ENCODE measurements around the gene FOXK1. TPM values are rescaled to one million over a fixed set of nuclear protein-coding genes. Genes with fewer than 3 reads are reported as not detected.

Gene FOXK1
- total RNA-seq, 2 donors from 2014 or later: 29.6 to 30.8 TPM

GRCh38 chr7:4754433-4755010 is 72.4 kb downstream of the FOXK1 start:
- Histone ChIP-seq H3K9me3 (no peaks in the 10 kb centered on the region), H3K36me3 (peaks cover 16% of the 10 kb centered on the region), H3K27ac (no peak overlapping the region), H3K4me3 (no peak overlapping the region), H3K27me3 (no peaks in the 10 kb centered on the region), H3K9ac (ENCODE audit: low read depth in 2 of 2, low read length in 2 of 2) (no peak overlapping the region), H3K4me1 (no peaks in the 10 kb centered on the region)
- TF ChIP-seq, protein P1, sequence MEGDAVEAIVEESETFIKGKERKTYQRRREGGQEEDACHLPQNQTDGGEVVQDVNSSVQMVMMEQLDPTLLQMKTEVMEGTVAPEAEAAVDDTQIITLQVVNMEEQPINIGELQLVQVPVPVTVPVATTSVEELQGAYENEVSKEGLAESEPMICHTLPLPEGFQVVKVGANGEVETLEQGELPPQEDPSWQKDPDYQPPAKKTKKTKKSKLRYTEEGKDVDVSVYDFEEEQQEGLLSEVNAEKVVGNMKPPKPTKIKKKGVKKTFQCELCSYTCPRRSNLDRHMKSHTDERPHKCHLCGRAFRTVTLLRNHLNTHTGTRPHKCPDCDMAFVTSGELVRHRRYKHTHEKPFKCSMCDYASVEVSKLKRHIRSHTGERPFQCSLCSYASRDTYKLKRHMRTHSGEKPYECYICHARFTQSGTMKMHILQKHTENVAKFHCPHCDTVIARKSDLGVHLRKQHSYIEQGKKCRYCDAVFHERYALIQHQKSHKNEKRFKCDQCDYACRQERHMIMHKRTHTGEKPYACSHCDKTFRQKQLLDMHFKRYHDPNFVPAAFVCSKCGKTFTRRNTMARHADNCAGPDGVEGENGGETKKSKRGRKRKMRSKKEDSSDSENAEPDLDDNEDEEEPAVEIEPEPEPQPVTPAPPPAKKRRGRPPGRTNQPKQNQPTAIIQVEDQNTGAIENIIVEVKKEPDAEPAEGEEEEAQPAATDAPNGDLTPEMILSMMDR (IDR thresholded peaks at IDR 0.05): no peak
- intact Hi-C loops (cut with DNase I): loop anchor here (5.0 kb wide), 2 partner anchors 72 to 112 kb away; partner anchors contain the start of gene FOXK1
- no peak for DNase-seq

GRCh38 chr7:4755045-4755444 is 73.0 kb downstream of the FOXK1 start:
- no peak for DNase-seq
- Histone ChIP-seq H3K27me3 (no peaks in the 10 kb centered on the region), H3K27ac (no peak overlapping the region), H3K9me3 (no peaks in the 10 kb centered on the region), H3K9ac (ENCODE audit: low read depth in 2 of 2, low read length in 2 of 2) (no peak overlapping the region), H3K4me3 (no peak overlapping the region), H3K36me3 (peaks cover 16% of the 10 kb centered on the region), H3K4me1 (no peaks in the 10 kb centered on the region)
- TF ChIP-seq, protein P1 (IDR thresholded peaks at IDR 0.05): no peak
- intact Hi-C loops (cut with DNase I): no loop called here

DNA sequence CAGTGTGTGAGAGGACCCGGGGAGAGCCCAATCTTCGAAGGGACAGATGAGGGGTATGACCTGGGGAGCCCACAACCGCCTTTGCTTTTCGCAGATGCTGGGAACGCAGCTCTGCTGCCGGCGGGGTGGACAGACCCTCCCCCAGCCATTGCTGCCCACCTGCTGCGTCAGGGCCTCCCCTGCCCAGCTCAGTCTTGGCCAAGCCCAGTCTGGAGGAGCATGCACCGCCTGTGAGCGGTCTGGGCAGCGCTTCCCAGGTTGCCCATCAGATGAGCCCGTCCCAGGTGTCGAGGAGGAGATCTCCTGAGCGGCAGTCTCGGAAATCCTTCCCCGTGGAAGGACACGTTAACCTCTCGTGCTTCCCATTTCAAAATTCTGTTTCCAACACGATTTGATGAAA is 76.0 kb downstream of the FOXK1 start:
- no peak for DNase-seq
- H3K4me3 ChIP-seq: no peak overlapping the region
- H3K27me3 ChIP-seq: no peaks in the 10 kb centered on the region
- intact Hi-C loops (cut with DNase I): no loop called here
- H3K27ac ChIP-seq: no peak overlapping the region
- H3K9ac ChIP-seq (ENCODE audit: low read depth in 2 of 2, low read length in 2 of 2): no peak overlapping the region
- no peaks in the 10 kb centered on the region for H3K4me1 ChIP-seq
- peaks cover 21% of the 10 kb centered on the region for H3K36me3 ChIP-seq
- H3K9me3 ChIP-seq: no peaks in the 10 kb centered on the region
- TF ChIP-seq, protein P1 (IDR thresholded peaks at IDR 0.05): no peak

- H3K4me1 ChIP-seq: no peaks in the 10 kb centered on the region
- no peaks in the 10 kb centered on the region for H3K27me3 ChIP-seq
- H3K36me3 ChIP-seq: peaks cover 21% of the 10 kb centered on the region
- H3K4me3 ChIP-seq: no peak overlapping the region
- DNase-seq: no peak
- no peaks in the 10 kb centered on the region for H3K9me3 ChIP-seq
- intact Hi-C loops (cut with DNase I): no loop called here
- no peak overlapping the region for H3K27ac ChIP-seq
- no peak overlapping the region for H3K9ac ChIP-seq (ENCODE audit: low read depth in 2 of 2, low read length in 2 of 2)
- TF ChIP-seq, protein P1 (IDR thresholded peaks at IDR 0.05): no peak
Measured at GRCh38 chr7:4758791-4759190, 76.7 kb downstream of the FOXK1 start.

- Histone ChIP-seq H3K27ac (no peak overlapping the region), H3K4me3 (no peak overlapping the region), H3K27me3 (no peaks in the 10 kb centered on the region), H3K9me3 (no peaks in the 10 kb centered on the region), H3K36me3 (peaks cover 21% of the 10 kb centered on the region), H3K4me1 (no peaks in the 10 kb centered on the region), H3K9ac (ENCODE audit: low read depth in 2 of 2, low read length in 2 of 2) (no peak overlapping the region)
- TF ChIP-seq, protein P1 (IDR thresholded peaks at IDR 0.05): no peak
- DNase-seq: no peak
- intact Hi-C loops (cut with DNase I): no loop called here
Measured at GRCh38 chr7:4759211-4759610, 77.1 kb downstream of the FOXK1 start.

All from colonic mucosa (tissue), 4 donors.